GM12878 (cell line): ENCODE data around the gene ZACN. TPM values are rescaled to one million over a fixed set of nuclear protein-coding genes. Genes with fewer than 3 reads are reported as not detected.

ENCODE experiments used
- ATAC-seq: fragments of 200-7000 bp; cut with Tn5 transposase; 3 replicates; pipeline ENCODE4 v1.9.1; 2020; ENCODE audit warnings: mild to moderate bottlenecking, moderate library complexity
- BruUV-seq: library from RNA; stranded (reverse); fragments of 400-500 nt; replicated peaks from 2 replicates; lab custom pipeline; 2021; lab: Mats Ljungman, UMichigan
- CTCF ChIA-PET: fragments of 300-600 bp; sonication (Branson Sonifier 250); formaldehyde crosslinking; extraction: SDS; loops from one replicate; lab custom pipeline; 2021; ENCODE audit warnings: inconsistent platforms; lab: Yijun Ruan, JAX
- POLR2A ChIA-PET: fragments of 350-600 bp; formaldehyde crosslinking; extraction: SDS; loops from one replicate; lab custom pipeline; 2021; ENCODE audit warnings: inconsistent platforms; lab: Charles Lee
- RAD21 ChIA-PET: fragments of 300-600 bp; sonication (Branson Sonifier 250); formaldehyde crosslinking; loops from one replicate; lab custom pipeline; 2023; ENCODE audit warnings: antibody characterized with exemption; ENCODE audit not compliant: unreplicated experiment; lab: Charles Lee
- SMC1A ChIA-PET: fragments of 300-600 bp; sonication (Branson Sonifier 250); formaldehyde crosslinking; loops from one replicate; lab custom pipeline; 2023; ENCODE audit not compliant: unreplicated experiment, uncharacterized antibody; lab: Charles Lee
- DNase-seq: peaks from one replicate; pipeline ENCODE4 v3.0.0-alpha.2; 2011; ENCODE audit warnings: low read depth, low spot score
- FAIRE-seq: peaks from 3 replicates; lab custom pipeline; 2011; peaks lifted over from hg19 to GRCh38; lab: Jason Lieb, UNC
- H2AFZ ChIP-seq: 2 replicates; pipeline ENCODE4 v1.6.0; 2011; ENCODE audit warnings: low read depth, low read length, control low read depth; ENCODE audit not compliant: control insufficient read depth
- H3K27ac ChIP-seq: 2 replicates; pipeline ENCODE4 v1.5.1; 2011; ENCODE audit warnings: control low read depth; ENCODE audit not compliant: control insufficient read depth, insufficient read depth
- H3K27me3 ChIP-seq, 2 experiments: replicated peaks in 1 of 2; 2 replicates each; pipeline versions ENCODE4 v1.6.0 to v1.6.1; 2011; ENCODE audit warnings: low read length in 1 of 2; ENCODE audit not compliant: control insufficient read depth in 2 of 2, insufficient read depth in 2 of 2
- H3K36me3 ChIP-seq, 2 experiments: 2 replicates each; pipeline ENCODE4 v1.5.1; 2011; ENCODE audit warnings: low read length in 1 of 2; ENCODE audit not compliant: control insufficient read depth in 2 of 2, insufficient read depth in 2 of 2
- H3K4me1 ChIP-seq: 2 replicates; pipeline ENCODE4 v1.6.1; 2011; ENCODE audit warnings: mild to moderate bottlenecking, low read length, moderate library complexity, mixed read lengths; ENCODE audit not compliant: control insufficient read depth, insufficient read depth
- H3K4me2 ChIP-seq: 2 replicates; pipeline ENCODE4 v1.6.0; 2011; ENCODE audit warnings: control low read depth; ENCODE audit not compliant: control insufficient read depth, insufficient read depth
- H3K4me3 ChIP-seq: fragments of 200-600 bp; sonication (generic); 2 replicates; pipeline ENCODE4 v1.5.1; 2016
- H3K79me2 ChIP-seq: 2 replicates; pipeline ENCODE4 v1.6.0; 2011; ENCODE audit warnings: low read length; ENCODE audit not compliant: control insufficient read depth, insufficient read depth
- H3K9ac ChIP-seq: 2 replicates; pipeline ENCODE4 v1.8.0; 2011; ENCODE audit warnings: low read length, control low read depth, mixed read lengths; ENCODE audit not compliant: control insufficient read depth, insufficient read depth
- H3K9me3 ChIP-seq: replicated peaks from 3 replicates; pipeline ENCODE4 v1.5.1; 2011; ENCODE audit warnings: mild to moderate bottlenecking, low read length; ENCODE audit not compliant: control insufficient read depth, insufficient read depth
- H4K20me1 ChIP-seq: 2 replicates; pipeline ENCODE4 v1.6.0; 2011; ENCODE audit not compliant: control insufficient read depth, insufficient read depth
- LARP7 ChIP-seq: fragments of 450-650 bp; IDR thresholded peaks from 2 replicates; pipeline ENCODE4 v1.6.1; 2017; ENCODE audit warnings: mild to moderate bottlenecking
- WGBS: methylation state at CpG from one replicate; pipeline ENCODE4 v1.1.6; 2016; ENCODE audit warnings: low lambda C conversion rate; ENCODE audit not compliant: insufficient replicate concordance, insufficient coverage; ENCODE audit errors: missing lambda C conversion rate; 5-methylcytosine and 5-hydroxymethylcytosine counted together
- in situ Hi-C: fragments of 300-500 bp; cut with MboI; formaldehyde crosslinking; loops from 9 replicates; pipeline ENCODE4 v1.14.3; 2018; ENCODE audit warnings: mixed read lengths
- intact Hi-C: fragments of 100-400 bp; cut with micrococcal nuclease; formaldehyde crosslinking; loops from one replicate; pipeline ENCODE4 v1.14.2; 2022; ENCODE audit not compliant: unreplicated experiment
- polyA plus RNA-seq, 11 experiments: library from polyadenylated mRNA; depleted of rRNA in 4 of 11; unstranded in 6 of 11; stranded (reverse) in 5 of 11; fragments of >200 nt; fragmentation: Nextera tagmentation in 4 of 11; fragmentation: Illumina TruSeq in 1 of 11; extraction: Ambion mirVana in 4 of 11; extraction: Trizol in 1 of 11; gene quantifications; 1 replicate in 1 of 11; 2 replicates in 10 of 11; pipeline versions ENCODE4 v1.2.1 to v1.2.3, GENCODE V29; 2011 to 2016; ENCODE audit warnings: inconsistent platforms in 2 of 11, missing spikeins in 2 of 11, low read depth in 1 of 11
- total RNA-seq, 4 experiments: library from RNA; depleted of rRNA in 3 of 4; stranded (reverse); fragments of >200 nt in 3 of 4; fragmentation: Illumina TruSeq in 1 of 4; extraction: Trizol in 1 of 4; gene quantifications; 2 replicates each; pipeline versions ENCODE4 v1.2.1 to v1.2.3, GENCODE V29; 2013 to 2021
- TF ChIP-seq, protein P1 (sequence below): fragments of 450-650 bp; IDR thresholded peaks from 2 replicates; pipeline ENCODE4 v1.6.1; 2017; ENCODE audit warnings: mild to moderate bottlenecking, low read depth, inconsistent platforms; ENCODE audit not compliant: poor library complexity, severe bottlenecking

Gene ZACN
- total and polyA plus RNA-seq, 10 of the 15 experiments (the other 5 are each of a cell fraction or from before 2014, with no cell fraction given), result 0.06 to 11.3 (median 0.47) TPM; not detected in 2

DNA sequence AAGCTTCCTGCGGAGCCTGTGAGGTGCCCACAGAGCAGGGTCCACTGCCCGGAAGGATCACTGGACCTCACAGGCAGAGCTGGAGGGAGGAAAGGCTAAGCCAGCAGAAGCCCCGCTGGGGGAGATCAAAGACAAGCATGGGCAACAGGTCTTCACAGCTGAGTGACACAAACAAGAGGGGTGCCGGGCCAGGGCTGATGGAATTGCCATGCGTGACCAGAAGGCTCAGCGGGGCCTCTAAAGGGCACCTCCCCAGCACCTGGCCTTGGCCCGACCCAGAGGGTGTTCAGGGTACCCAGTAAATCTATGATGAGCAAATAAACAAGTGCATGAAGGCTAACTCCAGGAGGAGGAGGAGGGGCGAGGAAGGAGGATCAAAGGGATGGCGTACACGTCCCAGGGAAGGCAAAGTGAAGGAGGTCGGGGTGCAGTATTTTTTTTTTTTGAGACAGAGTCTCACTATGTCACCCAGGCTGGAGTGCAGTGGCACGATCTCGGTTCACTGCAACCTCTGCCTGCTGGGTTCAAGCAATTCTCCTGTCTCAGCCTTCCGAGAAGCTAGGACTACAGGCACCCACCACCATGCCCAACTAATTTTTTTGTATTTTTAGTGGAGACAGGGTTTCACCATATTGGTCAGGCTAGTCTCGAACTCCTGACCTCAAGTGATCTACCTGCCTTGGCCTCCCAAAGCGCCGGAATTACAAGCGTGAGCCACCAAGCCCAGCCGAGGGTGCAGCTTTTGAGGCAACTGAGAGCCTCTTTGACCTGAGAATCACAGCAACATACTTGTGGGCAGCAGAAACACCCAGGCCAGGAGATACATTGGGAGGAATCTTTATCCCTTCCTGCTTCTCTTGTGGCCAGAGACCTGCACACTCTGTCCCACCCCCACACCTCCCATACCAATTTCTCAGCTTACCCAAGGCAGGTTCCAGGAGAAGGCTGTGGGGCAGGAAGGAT, 40.7 kb downstream of the ZACN start:
- RAD21 ChIA-PET, result interaction anchor here (0.7 to 9.9 kb wide), 5 partner anchors 58 to 161 kb away, joined by 3 to 149 read pairs (median 3); no protein-coding TSS in a partner anchor
- Histone ChIP-seq H3K9ac (no peak overlapping the region), H3K9me3 (no peaks in the 10 kb centered on the region), H3K36me3 (no peaks in the 10 kb centered on the region), H4K20me1 (no peaks in the 10 kb centered on the region), H3K4me1 (peaks cover 6% of the 10 kb centered on the region), H3K27ac (no peak overlapping the region), H2AFZ (no peak overlapping the region), H3K27me3 (no peaks in the 10 kb centered on the region), H3K79me2 (no peaks in the 10 kb centered on the region), H3K4me2 (no peak overlapping the region), H3K4me3 (no peak overlapping the region)
- ATAC-seq (no peak), DNase-seq (no peak), FAIRE-seq (no peak)
- no peak for TF ChIP-seq LARP7
- TF ChIP-seq, protein P1, sequence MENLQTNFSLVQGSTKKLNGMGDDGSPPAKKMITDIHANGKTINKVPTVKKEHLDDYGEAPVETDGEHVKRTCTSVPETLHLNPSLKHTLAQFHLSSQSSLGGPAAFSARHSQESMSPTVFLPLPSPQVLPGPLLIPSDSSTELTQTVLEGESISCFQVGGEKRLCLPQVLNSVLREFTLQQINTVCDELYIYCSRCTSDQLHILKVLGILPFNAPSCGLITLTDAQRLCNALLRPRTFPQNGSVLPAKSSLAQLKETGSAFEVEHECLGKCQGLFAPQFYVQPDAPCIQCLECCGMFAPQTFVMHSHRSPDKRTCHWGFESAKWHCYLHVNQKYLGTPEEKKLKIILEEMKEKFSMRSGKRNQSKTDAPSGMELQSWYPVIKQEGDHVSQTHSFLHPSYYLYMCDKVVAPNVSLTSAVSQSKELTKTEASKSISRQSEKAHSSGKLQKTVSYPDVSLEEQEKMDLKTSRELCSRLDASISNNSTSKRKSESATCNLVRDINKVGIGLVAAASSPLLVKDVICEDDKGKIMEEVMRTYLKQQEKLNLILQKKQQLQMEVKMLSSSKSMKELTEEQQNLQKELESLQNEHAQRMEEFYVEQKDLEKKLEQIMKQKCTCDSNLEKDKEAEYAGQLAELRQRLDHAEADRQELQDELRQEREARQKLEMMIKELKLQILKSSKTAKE, result no peak
- WGBS, result 63% methylated on average over 18 of the region's 19 CpGs
- POLR2A ChIA-PET, result interaction anchor here (0.5 to 0.9 kb wide), 3 partner anchors 160 to 605 kb away, joined by 3 to 5 read pairs (median 3); no protein-coding TSS in a partner anchor
- in situ Hi-C loops, result loop anchor here (5.0 kb wide), 1 partner anchor 163 kb away; no protein-coding TSS in a partner anchor
- CTCF ChIA-PET, result interaction anchor here (0.6 to 18.3 kb wide), 12 partner anchors 10 to 278 kb away, joined by 3 to 316 read pairs (median 4); partner anchors contain the start of gene EXOC7
- intact Hi-C loops, result loop anchor here (10.0 kb wide), 1 partner anchor 265 kb away; the partner anchor contains the start of gene SPHK1
- SMC1A ChIA-PET, result interaction anchor here (0.9 to 9.0 kb wide), 6 partner anchors 9 to 179 kb away, joined by 3 to 77 read pairs (median 6); no protein-coding TSS in a partner anchor
- no TSS peak for BruUV-seq
